Heart left ventricle (tissue), 13 donors: ENCODE data around the gene FXR1.

Experiments used
- CTCF ChIP-seq, 12 donors: fragments of 200-600 bp; sonication (generic) in 4 of 12; IDR thresholded peaks; one replicate each; pipeline versions ENCODE4 v1.5.0 to v1.8.0; 2018 to 2022; ENCODE audit warnings: antibody characterized with exemption in 12 of 12, mild to moderate bottlenecking in 5 of 12
- POLR2A ChIP-seq, 2 donors: fragments of 450-650 bp; IDR thresholded peaks; one replicate each; pipeline ENCODE4 v1.6.1; 2017; ENCODE audit warnings: antibody characterized with exemption in 2 of 2, mild to moderate bottlenecking in 2 of 2, moderate library complexity in 2 of 2
- donor health status: ischemic (EF 13 %, LVEDD 7.1; RV severe dilation, severe dysfunction).
- donor health status: DM: no; HTN: yes; CAD: no.
- donor health status: DM: no; HTN: no; CAD: no.
- donor health status: ischemic (EF 25% LVEDD 6.9; RV normal size, moderate dysfunction).
- donor health status: ischemic (EF 25% LVEDD 5.7; RV mildly dilated, moderate dysfunction).
- donor health status: ischemic (EF 35%, LVEDD 5.7; RV mildly dilated, moderate dysfunction).
- donor health status: nonischemic (EF 11% LVEDD 7.7; RV severe dilation, severe dysfunction).
- donor health status: DM: yes; HTN: yes; CAD: no.
- donor health status: PGD.
- donor health status: ischemic (EF 29% LVEDD 5.4; RV normal size, mild dysfunction).
- donor health status: nonischemic (EF 23%, LVEDD 6.1; RV moderate dilation, normal function).

GRCh38 chr3:180881065-180881801 is 31.2 kb upstream of the FXR1 start:
- TF ChIP-seq CTCF (IDR thresholded peaks at IDR 0.05) (no peak), POLR2A (IDR thresholded peaks at IDR 0.05) (no peak)
